HUES48 (cell line): Measurements from ENCODE around the gene CD14.
"Not testable (repeated sequence)": the region's sequence is repeated elsewhere in the genome, so short reads cannot be mapped to it uniquely, and the experiment has no call there.

Source experiments
- H3K27ac ChIP-seq: one replicate; pipeline ENCODE4 v1.7.0; 2013; ENCODE audit warnings: low read depth, low read length, inconsistent platforms
- H3K27me3 ChIP-seq: 2 replicates; pipeline ENCODE4 v1.6.1; 2013; ENCODE audit warnings: mild to moderate bottlenecking, low read length; ENCODE audit not compliant: control insufficient read depth, insufficient read depth
- H3K36me3 ChIP-seq: 2 replicates; pipeline ENCODE4 v1.6.1; 2013; ENCODE audit warnings: low read length; ENCODE audit not compliant: control insufficient read depth, insufficient read depth
- H3K4me1 ChIP-seq: 2 replicates; pipeline ENCODE4 v1.6.1; 2013; ENCODE audit warnings: mild to moderate bottlenecking, low read length; ENCODE audit not compliant: control insufficient read depth, insufficient read depth
- H3K4me3 ChIP-seq: 2 replicates; pipeline ENCODE4 v1.5.1; 2013; ENCODE audit warnings: mild to moderate bottlenecking, low read depth, low read length
- H3K9ac ChIP-seq: 2 replicates; pipeline ENCODE4 v1.6.1; 2013; ENCODE audit warnings: mild to moderate bottlenecking, low read depth, low read length, moderate library complexity
- H3K9me3 ChIP-seq: 2 replicates; pipeline ENCODE4 v1.6.1; 2013; ENCODE audit warnings: low read length; ENCODE audit not compliant: control insufficient read depth, insufficient read depth

Gene CD14

DNA sequence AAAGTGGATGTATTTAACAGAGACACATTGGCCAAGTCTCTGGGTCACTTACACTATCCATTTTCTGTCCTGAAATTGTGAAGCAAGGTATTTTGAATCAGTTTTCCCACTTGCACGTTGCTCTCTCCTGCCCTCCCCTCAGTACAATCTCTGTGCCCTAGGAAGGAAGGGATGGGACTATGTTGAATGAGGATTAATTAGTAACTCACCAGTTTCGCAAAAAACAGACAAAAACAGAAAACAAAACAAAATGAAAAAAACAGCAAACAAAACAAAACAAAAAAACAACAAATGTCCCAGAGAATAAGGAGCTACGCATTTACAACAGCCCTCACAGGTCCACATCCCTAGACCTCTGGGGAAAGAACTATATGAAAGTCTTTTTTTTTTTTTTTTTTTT, 1.1 kb upstream of the CD14 start:
- Histone ChIP-seq H3K27me3 (peaks cover 41% of the 10 kb centered on the region), H3K9me3 (no peaks in the 10 kb centered on the region), H3K4me3 (no peak overlapping the region), H3K4me1 (peaks cover 8% of the 10 kb centered on the region), H3K36me3 (no peaks in the 10 kb centered on the region), H3K9ac (no peak overlapping the region), H3K27ac (no peak overlapping the region)

- Histone ChIP-seq H3K4me1 (peaks cover 5% of the 10 kb centered on the region; the same call in 1 of the 2 replicates), H3K36me3 (no peaks in the 10 kb centered on the region), H3K9ac (no peak overlapping the region), H3K27me3 (peaks cover 41% of the 10 kb centered on the region), H3K27ac (no peak overlapping the region), H3K9me3 (peaks cover 4% of the 10 kb centered on the region; the same call in 1 of the 2 replicates), H3K4me3 (0 out of 2 replicates have a peak overlapping the region, but pooled peaks have one; percentile 61)
These were observed 526 bp upstream of the CD14 start for GRCh38 chr5:140633501-140633900.

DNA sequence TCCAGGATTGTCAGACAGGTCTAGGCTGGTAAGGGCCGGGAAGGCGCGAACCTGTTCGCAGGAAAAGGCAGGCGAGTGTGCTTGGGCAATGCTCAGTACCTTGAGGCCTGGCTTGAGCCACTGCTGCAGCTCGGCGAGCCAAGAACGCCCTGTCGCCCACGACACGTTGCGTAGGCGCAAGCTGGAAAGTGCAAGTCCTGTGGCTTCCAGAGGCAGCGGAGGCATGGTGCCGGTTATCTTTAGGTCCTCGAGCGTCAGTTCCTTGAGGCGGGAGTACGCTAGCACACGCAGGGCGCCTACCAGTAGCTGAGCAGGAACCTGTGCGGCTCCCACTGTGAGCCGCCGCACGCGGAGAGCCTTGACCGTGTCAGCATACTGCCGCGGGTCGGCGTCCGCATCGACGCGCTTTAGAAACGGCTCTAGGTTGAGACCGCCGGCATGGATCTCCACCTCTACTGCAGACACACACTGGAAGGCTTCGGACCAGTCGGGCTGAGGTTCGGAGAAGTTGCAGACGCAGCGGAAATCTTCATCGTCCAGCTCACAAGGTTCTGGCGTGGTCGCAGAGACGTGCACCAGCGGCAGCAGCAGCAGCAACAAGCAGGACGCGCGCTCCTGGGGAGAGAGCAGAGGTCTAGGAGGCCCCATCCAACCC, 482 bp downstream of the CD14 start:
- Histone ChIP-seq H3K4me3 (peak overlapping the region; percentile 61), H3K27me3 (peaks cover 41% of the 10 kb centered on the region), H3K36me3 (no peaks in the 10 kb centered on the region), H3K4me1 (peaks cover 3% of the 10 kb centered on the region; the same call in 1 of the 2 replicates), H3K9me3 (peaks cover 8% of the 10 kb centered on the region), H3K9ac (no peak overlapping the region), H3K27ac (no peak overlapping the region)

- Histone ChIP-seq H3K9me3 (peaks cover 10% of the 10 kb centered on the region), H3K9ac (no peak overlapping the region), H3K4me1 (peaks cover 3% of the 10 kb centered on the region; the same call in 1 of the 2 replicates), H3K27ac (no peak overlapping the region), H3K36me3 (no peaks in the 10 kb centered on the region), H3K4me3 (peak overlapping the region; percentile 61), H3K27me3 (peaks cover 41% of the 10 kb centered on the region)
These were observed 1.1 kb downstream of the CD14 start for GRCh38 chr5:140631831-140632365.

DNA sequence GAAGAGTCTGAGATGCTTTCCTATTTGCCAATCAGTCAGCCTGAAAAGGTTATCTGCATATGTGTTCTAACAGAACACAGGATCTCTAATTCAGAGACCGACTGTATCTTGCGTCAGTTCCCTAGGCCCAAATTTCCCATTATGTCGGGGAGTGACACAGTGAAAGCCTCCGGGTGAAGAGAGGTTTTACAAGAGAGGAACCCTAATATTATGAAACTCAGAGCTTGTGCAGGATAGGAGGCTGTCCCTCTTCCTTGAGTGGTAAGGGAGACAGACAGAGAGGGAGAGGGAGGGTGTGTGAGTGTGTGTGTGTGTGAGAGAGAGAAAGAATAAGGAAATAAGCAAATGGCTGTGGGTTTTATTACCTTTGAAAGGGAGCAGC, 1.9 kb downstream of the CD14 start:
- no peaks in the 10 kb centered on the region for H3K36me3 ChIP-seq
- H3K9me3 ChIP-seq = peaks cover 10% of the 10 kb centered on the region
- H3K4me1 ChIP-seq = peaks cover 3% of the 10 kb centered on the region; the same call in 1 of the 2 replicates
- no peak overlapping the region for H3K4me3 ChIP-seq
- no peak overlapping the region for H3K27ac ChIP-seq
- H3K27me3 ChIP-seq = peaks cover 41% of the 10 kb centered on the region
- H3K9ac ChIP-seq = no peak overlapping the region

DNA sequence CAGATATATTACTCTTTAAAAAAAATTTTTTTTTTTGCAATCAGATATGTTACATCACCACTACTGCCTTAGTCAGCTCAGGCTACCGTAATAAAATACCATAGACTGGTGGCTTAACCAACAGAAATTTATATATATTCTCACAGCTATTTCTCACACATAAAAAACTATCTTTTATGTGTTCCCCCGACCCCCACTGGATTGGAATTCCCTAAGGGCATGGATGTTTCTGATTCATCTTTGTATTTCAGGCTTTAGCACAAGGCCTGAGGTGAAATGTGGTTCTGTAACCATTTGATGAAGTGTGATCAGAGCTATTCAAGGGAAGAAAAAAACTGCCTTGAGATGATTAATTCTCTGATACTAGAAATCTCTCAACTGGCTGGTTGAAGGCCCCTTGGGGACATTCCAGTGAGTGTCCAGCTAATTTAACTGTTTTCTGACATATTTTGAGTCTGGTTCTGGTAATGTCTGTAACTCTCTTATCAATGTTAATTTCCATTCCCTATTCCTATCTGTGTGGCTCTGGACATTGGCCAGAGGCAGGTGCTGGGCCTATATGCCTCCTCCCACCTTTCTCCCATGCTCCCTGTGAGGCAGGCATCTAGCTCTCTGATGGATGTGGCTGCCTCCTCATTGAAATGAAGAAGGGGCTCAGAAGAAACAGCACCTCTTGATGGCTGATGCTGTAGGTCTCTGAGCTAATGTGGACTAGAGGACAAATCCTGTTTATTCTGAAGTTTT, 2.5 kb downstream of the CD14 start:
- H3K9me3 ChIP-seq = peaks cover 10% of the 10 kb centered on the region
- no peaks in the 10 kb centered on the region for H3K36me3 ChIP-seq
- no peak overlapping the region for H3K4me3 ChIP-seq
- H3K9ac ChIP-seq = no peak overlapping the region
- peaks cover 41% of the 10 kb centered on the region for H3K27me3 ChIP-seq
- H3K27ac ChIP-seq = no peak overlapping the region
- peaks cover 3% of the 10 kb centered on the region; the same call in 1 of the 2 replicates for H3K4me1 ChIP-seq

DNA sequence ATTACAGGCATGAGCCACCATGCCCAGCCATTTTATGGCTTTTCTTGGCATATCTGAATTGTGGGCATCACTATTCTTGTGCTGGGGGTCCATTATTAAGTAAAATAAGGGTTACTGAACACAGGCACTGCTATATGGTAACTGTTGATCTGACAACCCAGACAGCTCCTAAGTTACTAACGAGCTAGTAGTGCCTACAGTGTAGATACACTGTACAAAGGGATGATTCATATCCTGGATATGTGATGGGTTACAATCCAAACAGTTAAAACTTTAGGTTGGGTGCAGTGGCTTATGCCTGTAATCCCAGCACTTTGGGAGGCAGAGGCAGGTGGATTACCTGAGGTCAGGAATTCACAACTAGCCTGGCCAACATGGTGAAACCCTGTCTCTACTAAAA, 4.3 kb downstream of the CD14 start:
- H3K9ac ChIP-seq = no peak overlapping the region
- peaks cover 3% of the 10 kb centered on the region; the same call in 1 of the 2 replicates for H3K4me1 ChIP-seq

DNA sequence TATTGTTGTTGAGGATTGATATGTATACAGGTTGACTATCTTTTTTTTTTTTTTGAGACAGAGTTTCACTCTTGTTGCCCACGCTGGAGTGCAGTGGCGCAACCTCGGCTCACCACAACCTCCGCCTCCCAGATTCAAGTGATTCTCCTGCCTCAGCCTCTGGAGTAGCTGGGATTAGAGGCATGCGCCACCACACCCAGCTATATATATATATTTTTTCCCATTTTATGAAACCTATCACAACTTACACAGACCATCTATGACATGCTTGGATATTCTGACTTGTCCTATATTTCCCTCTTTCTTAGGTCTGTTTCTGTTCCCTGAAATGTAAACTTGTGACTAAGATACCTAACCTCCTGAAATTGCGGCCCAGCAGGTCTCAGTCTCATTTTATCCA, 5.0 kb downstream of the CD14 start:
- H3K27ac ChIP-seq = no peak overlapping the region
- peaks cover 10% of the 10 kb centered on the region for H3K9me3 ChIP-seq
- H3K4me1 ChIP-seq = no peaks in the 10 kb centered on the region; the same call in 1 of the 2 replicates
- peaks cover 28% of the 10 kb centered on the region for H3K27me3 ChIP-seq
- H3K4me3 ChIP-seq = no peak overlapping the region
- H3K9ac ChIP-seq = no peak overlapping the region
- no peaks in the 10 kb centered on the region for H3K36me3 ChIP-seq

More for the DNA sequence above, 4.3 kb downstream of the CD14 start:
- Histone ChIP-seq H3K4me3 (no peak overlapping the region), H3K27ac (no peak overlapping the region), H3K9me3 (peaks cover 10% of the 10 kb centered on the region), H3K36me3 (no peaks in the 10 kb centered on the region), H3K27me3 (peaks cover 35% of the 10 kb centered on the region)

DNA sequence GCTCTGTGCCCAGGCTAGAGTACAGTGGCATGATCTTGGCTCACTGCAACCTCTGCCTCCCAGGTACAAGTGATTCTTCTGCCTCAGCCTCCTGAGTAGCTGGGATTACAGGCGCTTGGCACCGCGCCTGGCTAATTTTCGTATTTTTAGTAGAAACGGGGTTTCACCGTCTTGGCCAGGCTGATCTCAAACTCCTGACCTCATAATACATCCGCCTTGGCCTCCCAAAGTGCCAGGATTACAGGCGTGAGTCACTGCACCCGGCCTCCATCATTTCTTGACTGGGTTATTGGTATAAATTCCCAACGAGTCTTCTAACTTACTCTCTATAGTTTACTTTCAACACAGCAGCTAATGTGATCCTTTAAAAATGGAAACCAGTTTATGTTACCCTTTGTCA, 8.1 kb downstream of the CD14 start:
- H3K4me1 ChIP-seq, H3K27me3 ChIP-seq, H3K27ac ChIP-seq: not testable (repeated sequence)

DNA sequence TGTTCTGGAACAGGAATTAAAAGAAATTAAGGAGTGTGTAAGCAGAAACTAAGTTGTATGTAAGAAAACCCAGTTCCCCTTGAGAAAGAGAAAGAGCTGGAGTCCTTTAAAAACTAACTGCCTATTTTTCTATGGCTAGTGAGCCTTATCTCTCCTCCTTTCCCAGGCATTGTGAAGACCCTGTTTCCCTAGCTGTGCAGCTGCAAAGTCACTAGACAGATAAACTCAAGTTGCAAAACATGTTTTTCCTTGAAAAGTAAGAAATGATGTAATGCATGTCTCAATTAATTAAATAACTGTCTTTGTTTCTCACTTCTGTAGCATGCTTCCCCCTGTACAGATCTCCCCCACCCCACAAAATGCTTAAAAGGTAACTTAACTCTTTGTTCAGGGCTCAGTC, 9.9 kb downstream of the CD14 start:
- not testable (repeated sequence) for H3K9ac ChIP-seq, H3K27me3 ChIP-seq, H3K4me1 ChIP-seq, H3K27ac ChIP-seq, H3K36me3 ChIP-seq, H3K4me3 ChIP-seq, H3K9me3 ChIP-seq

More for the DNA sequence above, 8.1 kb downstream of the CD14 start:
- H3K9ac ChIP-seq, H3K36me3 ChIP-seq, H3K4me3 ChIP-seq: not testable (repeated sequence)
- H3K9me3 ChIP-seq = peaks cover 10% of the 10 kb centered on the region

DNA sequence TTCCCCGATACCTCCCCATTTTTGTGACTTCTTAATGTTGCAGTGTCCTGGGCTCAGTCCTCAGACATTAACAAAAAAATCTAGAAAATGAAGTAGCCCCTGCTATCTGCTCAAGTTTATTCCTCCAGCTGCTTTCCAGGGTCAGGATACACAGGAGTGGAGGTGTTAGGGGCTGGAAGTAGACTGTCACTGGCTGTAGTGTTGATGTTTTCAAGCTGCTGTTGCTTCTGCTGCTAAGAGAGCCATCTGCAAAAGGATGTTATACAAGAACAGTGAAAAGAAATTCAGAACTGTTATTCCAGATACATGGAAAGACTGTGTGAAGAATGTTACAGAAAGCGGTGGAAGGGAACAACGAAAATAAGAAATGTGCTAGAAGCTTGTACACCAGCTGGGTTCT, 10.7 kb downstream of the CD14 start:
- Histone ChIP-seq H3K4me3 (no peak overlapping the region), H3K27me3 (no peaks in the 10 kb centered on the region), H3K27ac (no peak overlapping the region), H3K4me1 (no peaks in the 10 kb centered on the region), H3K36me3 (no peaks in the 10 kb centered on the region), H3K9me3 (0 out of 2 replicates have a peak, but pooled peaks cover 3% of the 10 kb centered on the region), H3K9ac (no peak overlapping the region)
